Measurements from ENCODE around the gene BTBD6.

GRCh38 chr14:105261781-105262180 is 13.4 kb downstream of the BTBD6 start:
- TF ChIP-seq CTCF (IDR thresholded peaks at IDR 0.05) (no peak), POLR2A (IDR thresholded peaks at IDR 0.05) (no peak), POLR2AphosphoS5 (IDR thresholded peaks at IDR 0.05) (no peak)

All from prostate gland (tissue), 2 donors.